Islet of Langerhans (tissue), 1 donor: Measurements from ENCODE around the gene FAM20C.
"Not testable (repeated sequence)": the region's sequence is repeated elsewhere in the genome, so short reads cannot be mapped to it uniquely, and the experiment has no call there.

Experiments used
- FAIRE-seq: peaks from one replicate; lab custom pipeline; 2011; peaks lifted over from hg19 to GRCh38; lab: Jason Lieb, UNC

The FAM20C gene

GRCh38 chr7:174716-175115 lies 17.7 kb upstream of the FAM20C start:
- no peak for FAIRE-seq

GRCh38 chr7:175955-176354 lies 16.4 kb upstream of the FAM20C start:
- no peak for FAIRE-seq

DNA sequence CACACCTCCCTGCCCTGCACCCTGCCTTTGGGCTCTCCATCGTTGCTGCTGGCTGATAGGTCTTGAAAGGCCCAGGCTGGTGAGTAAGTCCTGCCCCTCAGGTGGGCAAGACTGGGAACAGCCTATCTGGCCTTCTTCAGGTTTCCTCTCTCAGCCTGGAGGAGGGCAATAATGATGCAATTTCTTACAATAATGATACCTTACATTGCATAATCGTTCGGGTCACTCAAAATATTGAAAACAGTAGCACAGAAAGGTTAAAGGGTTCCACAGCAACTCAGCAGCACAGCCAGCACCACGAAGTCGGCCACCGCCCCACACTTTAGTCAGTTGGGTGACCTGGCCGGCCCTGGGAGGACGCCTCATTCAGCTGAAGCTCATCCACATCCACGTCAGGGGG lies 16.0 kb upstream of the FAM20C start:
- no peak for FAIRE-seq

- FAIRE-seq = no peak
Measured at GRCh38 chr7:176786-177459, 15.4 kb upstream of the FAM20C start.

DNA sequence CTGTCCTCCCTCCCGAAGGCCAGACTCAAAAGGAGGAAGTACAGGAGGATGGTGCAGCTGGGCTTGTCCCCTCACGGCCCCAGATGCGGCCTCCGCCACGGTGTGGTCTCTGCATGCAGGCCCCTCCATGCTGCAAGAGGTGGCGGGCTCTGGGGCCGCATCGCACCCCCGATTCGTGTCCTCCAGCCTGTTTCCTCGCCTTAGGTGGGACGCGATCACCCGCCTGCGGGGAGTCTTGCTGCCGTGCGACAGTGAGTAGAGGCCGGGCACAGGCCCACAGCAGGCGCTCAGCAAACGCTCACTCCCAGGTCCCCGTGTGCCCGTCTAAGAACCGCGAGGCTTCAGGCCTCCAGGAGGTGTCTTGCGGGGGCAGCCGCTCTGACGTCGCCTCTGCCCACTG lies 13.9 kb upstream of the FAM20C start:
- FAIRE-seq = no peak

DNA sequence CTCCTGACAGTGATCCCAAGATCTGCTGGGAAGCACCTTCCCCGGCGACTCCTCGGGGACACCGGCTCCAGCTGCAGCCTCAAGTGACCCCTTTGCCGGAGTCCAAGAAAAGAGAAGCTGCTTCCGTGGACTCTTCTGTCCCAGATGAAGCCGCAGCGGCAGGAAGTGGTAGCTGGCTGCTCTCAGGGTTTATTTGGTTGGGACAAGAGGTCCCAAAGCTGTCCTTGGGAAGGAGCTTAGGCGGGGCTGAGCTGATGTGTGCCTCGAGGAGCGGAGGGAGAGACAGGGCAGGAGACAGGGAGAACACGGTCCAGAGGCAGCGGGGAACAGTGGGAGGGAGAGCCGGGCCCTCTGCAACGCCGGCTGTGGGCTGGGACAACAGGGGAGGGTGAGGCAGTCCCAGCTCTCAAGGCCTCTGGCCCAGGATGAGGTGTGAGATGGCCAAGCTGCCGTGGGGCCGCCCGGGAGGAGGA lies 13.1 kb upstream of the FAM20C start:
- no peak for FAIRE-seq

DNA sequence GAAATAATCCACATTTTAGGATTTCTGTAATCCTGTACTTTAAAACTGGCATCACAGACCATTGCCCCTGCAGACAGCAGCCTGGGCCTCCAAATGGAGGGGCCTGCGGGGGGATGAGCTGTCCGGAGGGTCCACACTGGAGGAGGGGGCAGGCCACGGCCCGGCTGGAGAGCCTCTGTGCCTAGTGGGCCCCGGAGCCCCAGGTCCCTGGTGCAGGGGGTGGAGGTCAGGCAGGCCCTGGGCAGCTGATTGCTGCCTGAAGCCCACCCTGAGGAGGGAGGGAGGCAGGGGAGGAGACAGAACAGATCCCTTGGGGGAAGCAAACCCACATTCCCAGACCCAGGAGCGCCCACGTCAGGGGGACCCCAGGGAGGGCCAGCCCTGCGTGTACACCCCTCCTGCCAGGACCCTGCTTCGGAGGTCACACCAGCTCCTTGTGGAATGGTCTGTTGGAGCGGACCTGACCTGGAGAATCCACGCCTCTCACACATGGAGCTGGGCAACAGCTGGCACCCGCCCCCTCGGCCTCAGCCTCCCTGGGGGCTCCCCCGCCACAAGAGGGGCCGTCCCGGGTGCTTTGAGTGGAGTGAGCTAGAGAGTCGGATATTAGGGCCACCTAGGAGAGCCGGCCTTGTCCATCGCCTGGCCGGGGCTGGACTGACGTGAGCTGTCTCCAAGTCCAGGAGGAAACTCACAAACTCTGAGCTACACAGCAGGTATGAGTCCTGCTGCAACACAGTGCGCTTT lies 12.2 kb upstream of the FAM20C start:
- FAIRE-seq = no peak

- FAIRE-seq = no peak
Measured at GRCh38 chr7:181738-182137, 10.6 kb upstream of the FAM20C start.

DNA sequence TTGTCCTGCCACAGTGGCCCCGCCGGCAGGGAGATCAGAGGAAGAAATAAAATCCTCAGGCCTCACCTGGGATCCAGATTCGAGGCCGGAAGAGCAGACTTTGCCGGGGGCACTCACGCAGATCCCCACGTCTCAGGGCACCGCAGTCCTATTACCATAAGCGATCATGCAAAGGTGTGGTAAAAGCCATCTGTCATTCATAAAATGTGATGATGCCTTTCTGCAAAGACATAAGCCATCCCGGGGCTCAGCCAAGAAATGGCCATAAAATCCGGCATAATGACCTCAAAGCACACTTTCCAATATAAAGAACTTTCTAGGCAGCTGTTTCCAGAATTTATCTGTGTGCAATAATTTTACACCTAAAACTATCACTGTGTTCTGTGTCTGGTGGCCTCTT lies 9.9 kb upstream of the FAM20C start:
- FAIRE-seq = not testable (repeated sequence)

DNA sequence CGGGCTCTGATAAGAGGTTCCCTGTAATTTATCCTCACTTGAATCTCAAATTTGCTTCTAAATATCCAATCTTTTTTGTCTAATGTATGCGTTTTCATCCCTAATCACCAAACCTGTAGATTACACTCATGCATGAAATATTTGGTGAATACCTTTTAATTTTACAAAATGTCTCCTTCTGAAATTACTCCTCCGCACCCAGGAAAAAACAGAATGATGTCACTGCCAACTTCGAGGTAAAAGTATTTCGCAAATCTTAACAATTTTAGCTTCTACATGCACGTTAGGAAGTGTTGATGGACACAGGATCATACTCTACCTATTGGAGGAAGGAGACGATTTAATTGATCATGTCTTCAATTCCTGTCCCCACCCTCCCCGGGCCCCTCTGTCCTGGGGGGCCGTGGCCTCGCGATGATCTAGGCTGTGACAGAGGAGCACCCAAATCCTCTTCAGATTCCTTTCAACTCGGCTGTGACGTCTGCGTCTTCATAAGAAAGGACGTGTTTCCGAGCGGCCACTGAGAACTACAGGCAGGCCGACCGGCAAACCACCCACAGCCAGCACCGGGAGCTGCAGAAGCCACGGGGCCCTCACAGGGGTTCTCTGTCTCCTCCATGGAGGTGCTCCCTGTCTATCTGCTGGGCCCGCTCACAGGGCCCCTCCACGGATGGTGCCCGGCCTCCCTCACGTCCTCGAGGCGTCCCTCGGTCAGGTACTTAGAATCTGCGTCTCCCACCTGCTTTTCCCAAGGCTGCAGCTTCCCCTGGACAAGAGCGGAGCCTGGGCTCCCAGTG lies 8.7 kb upstream of the FAM20C start:
- FAIRE-seq = no peak

DNA sequence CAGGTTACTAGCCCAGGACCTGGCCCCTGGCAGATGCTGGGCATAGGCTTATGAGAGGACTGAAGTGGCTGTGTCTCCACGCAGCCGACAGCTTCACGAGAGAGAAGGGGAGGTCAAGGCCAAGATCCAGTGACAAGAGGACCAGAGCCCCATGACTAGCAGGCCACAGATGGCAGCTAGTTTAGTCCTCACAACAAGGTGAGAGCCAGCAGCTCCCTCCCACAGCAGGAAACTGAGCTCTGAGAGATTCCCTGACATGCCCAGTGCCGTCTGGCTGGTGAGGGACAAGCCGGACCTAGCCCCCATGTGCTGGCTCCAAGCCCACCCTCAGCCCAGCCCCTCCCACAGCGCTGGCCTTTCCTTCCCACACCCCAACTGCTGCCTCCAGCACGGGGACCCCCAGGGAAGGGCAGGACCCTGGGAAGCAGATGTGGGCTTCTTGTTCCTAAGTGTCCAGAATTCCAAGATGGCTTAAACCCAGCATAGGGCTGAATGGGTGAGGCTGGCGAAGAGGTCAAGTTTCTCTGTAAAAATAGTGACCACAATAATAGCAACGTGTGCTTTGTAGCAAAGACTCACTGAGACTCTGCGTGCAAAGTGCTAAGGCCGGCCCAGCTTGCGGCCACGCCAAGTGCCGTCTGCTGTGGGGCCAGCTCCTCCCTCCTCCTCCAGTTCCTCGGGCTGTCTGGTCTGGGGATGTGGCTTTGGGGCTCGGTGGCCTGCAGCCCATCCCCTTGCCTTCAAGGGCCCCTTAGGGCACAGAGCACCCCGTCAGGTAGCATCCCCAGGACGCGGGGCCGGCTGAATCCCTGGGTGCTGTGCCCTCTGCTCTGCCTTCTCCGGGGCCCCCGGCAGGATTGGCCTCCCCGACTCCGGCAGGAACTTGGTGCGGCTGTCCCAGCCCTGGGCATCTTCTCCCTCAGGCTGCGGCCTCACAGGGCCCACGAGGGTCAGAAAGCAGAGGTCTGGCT lies 7.8 kb upstream of the FAM20C start:
- FAIRE-seq = no peak

DNA sequence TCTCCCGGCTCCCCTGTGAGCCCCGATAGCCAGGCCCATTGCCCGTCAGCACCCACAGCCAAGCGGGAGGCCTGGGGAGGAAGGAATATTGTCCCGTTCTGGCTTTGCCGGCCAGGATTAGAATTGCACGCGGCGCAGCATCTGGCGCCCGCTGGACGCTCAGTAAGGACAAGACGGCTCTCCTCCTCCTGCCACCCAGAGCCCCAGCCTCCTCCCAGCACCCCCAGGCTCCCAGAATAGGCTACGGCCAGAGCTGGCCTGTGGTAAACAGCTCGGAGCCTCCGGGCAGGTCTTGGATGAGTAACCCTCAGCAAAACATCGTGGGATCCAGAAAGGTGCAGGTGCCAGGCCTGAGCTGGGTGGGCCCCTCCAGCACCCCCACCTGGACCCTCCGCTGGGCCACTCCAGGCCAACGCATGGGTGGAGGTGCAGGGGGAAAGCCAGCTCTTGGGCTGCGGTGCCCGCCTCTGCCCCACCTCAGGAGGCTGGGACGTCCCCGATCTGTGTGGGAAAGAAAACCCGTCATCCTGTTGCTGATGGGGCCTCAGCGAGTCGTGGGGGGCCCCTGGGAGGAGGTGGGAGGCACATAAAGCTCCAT lies 5.8 kb upstream of the FAM20C start:
- no peak for FAIRE-seq

GRCh38 chr7:187227-187927 lies 5.0 kb upstream of the FAM20C start:
- no peak for FAIRE-seq

DNA sequence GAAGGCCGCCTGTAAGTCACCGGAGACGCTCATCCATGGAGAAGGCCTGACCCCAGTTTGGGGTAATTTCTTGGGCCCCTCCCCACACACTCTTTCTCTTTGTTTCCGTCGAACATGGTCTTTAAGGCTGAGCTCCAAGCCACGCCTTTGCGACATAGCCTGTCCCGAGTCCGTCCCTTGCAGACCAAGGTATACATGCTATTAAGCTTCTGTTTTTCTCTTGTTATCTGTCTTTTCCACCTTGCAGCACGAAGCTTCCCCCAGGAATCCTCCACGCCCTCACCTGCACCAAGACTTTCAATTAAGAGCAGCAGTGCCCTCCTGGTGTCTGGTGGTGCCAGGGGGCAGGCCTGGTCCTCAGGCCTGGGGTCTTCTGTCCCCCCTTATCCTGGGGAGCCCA lies 4.2 kb upstream of the FAM20C start:
- no peak for FAIRE-seq

GRCh38 chr7:188727-189500 lies 3.5 kb upstream of the FAM20C start:
- no peak for FAIRE-seq

- no peak for FAIRE-seq
Measured at GRCh38 chr7:189719-190118, 2.7 kb upstream of the FAM20C start.

DNA sequence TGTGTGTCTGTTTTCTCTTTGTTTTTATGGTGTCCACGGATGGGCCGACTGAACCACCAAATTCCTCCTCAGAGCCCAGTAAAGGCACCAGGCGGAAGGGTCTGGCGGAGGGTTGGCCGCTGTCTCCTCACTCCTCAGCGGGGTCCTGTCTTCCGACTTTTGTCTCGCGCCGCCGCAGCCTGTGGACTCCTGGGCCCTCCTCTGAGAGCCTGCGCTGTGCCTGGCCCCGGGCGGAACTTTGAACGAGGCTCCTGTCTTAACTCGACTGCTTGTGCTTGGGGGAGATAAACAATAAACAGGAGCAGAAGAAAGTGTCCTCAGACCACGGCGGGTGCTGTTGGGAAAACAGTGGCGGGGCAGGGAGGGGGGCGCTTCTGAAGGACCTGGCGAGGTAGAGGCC lies 2.2 kb upstream of the FAM20C start:
- FAIRE-seq = no peak

- no peak for FAIRE-seq
Measured at GRCh38 chr7:191105-191980, 1.0 kb upstream of the FAM20C start.
